Heart left ventricle (tissue), 16 donors: Measurements from ENCODE around the gene ATP6V1B1. TPM values are rescaled to one million over a fixed set of nuclear protein-coding genes. Genes with fewer than 3 reads are reported as not detected.

ENCODE experiments used
- ATAC-seq, 4 donors: fragments of 200-7000 bp; cut with Tn5 transposase; one replicate each; pipeline ENCODE4 v1.9.1; 2020 to 2022; ENCODE audit warnings: moderate library complexity in 4 of 4, mild to moderate bottlenecking in 3 of 4, moderate number of reproducible peaks in 1 of 4
- DNase-seq, 5 donors: peaks; one replicate each; pipeline ENCODE4 v3.0.0-alpha.2; 2020
- H3K27ac ChIP-seq, 12 donors: fragments of 200-600 bp; sonication (generic) in 4 of 12; one replicate each; pipeline versions ENCODE4 v1.5.0 to v1.8.0; 2016 to 2022; ENCODE audit warnings: mild to moderate bottlenecking in 2 of 12
- H3K27me3 ChIP-seq, 9 donors: fragments of 200-600 bp; sonication (generic) in 2 of 9; one replicate each; pipeline versions ENCODE4 v1.5.1 to v1.8.0; 2016 to 2022; ENCODE audit warnings: mild to moderate bottlenecking in 3 of 9
- H3K36me3 ChIP-seq, 9 donors: fragments of 200-600 bp; sonication (generic) in 2 of 9; one replicate each; pipeline versions ENCODE4 v1.5.0 to v1.8.0; 2018 to 2022; ENCODE audit warnings: mild to moderate bottlenecking in 2 of 9
- H3K4me1 ChIP-seq, 12 donors: fragments of 200-600 bp; sonication (generic) in 4 of 12; one replicate each; pipeline versions ENCODE4 v1.5.0 to v1.8.0; 2016 to 2022; ENCODE audit warnings: mild to moderate bottlenecking in 3 of 12
- H3K4me3 ChIP-seq, 12 donors: fragments of 200-600 bp; sonication (generic) in 4 of 12; one replicate each; pipeline versions ENCODE4 v1.5.0 to v1.8.0; 2017 to 2022; ENCODE audit warnings: mild to moderate bottlenecking in 9 of 12, moderate library complexity in 4 of 12
- H3K9me3 ChIP-seq, 12 donors: fragments of 200-600 bp; sonication (generic) in 4 of 12; one replicate each; pipeline versions ENCODE4 v1.5.0 to v1.8.0; 2016 to 2022; ENCODE audit warnings: mild to moderate bottlenecking in 1 of 12
- CTCF ChIP-seq, 12 donors: fragments of 200-600 bp; sonication (generic) in 4 of 12; IDR thresholded peaks; one replicate each; pipeline versions ENCODE4 v1.5.0 to v1.8.0; 2018 to 2022; ENCODE audit warnings: antibody characterized with exemption in 12 of 12, mild to moderate bottlenecking in 5 of 12
- POLR2A ChIP-seq, 2 donors: fragments of 450-650 bp; IDR thresholded peaks; one replicate each; pipeline ENCODE4 v1.6.1; 2017; ENCODE audit warnings: antibody characterized with exemption in 2 of 2, mild to moderate bottlenecking in 2 of 2, moderate library complexity in 2 of 2
- WGBS, 4 donors: extraction: QIAGEN DNeasy Blood & Tissue Kit in 2 of 4; methylation state at CpG; one replicate each; pipeline versions ENCODE4 v1.1.5 to v1.1.7; 2013 to 2018; 5-methylcytosine and 5-hydroxymethylcytosine counted together
- intact Hi-C, 10 donors: fragments of 100-400 bp; cut with DNase I; formaldehyde crosslinking; loops; one replicate each; pipeline versions ENCODE4 v1.11.1 to v1.14.2; 2022
- polyA plus RNA-seq, 2 donors: library from polyadenylated mRNA; stranded (reverse); fragments of 200-250 nt; gene quantifications; one replicate each; pipeline ENCODE4 v1.2.3, GENCODE V29; 2013
- total RNA-seq, 9 donors: library from RNA; depleted of rRNA in 2 of 9; stranded (reverse); fragments of >200 nt in 2 of 9; fragmentation: NEBNext Ultra II Directional in 3 of 9; extraction: Animal tissue kit (Norgen Biotek cat#: 25700) in 3 of 9; gene quantifications; one replicate each; pipeline versions ENCODE4 v1.1.0 to v1.2.4, GENCODE V29; 2016 to 2023
- donor health status: ischemic (EF 13 %, LVEDD 7.1; RV severe dilation, severe dysfunction).
- donor health status: healthy with polysubstance abuse.
- donor health status: DM: no; HTN: yes; CAD: no.
- donor health status: DM: no; HTN: no; CAD: no.
- donor health status: ischemic (EF 25% LVEDD 6.9; RV normal size, moderate dysfunction).
- donor health status: ischemic (EF 25% LVEDD 5.7; RV mildly dilated, moderate dysfunction).
- donor health status: healthy.
- donor health status: DM: yes; HTN: yes; CAD: no.
- donor health status: ischemic (EF 35%, LVEDD 5.7; RV mildly dilated, moderate dysfunction).
- donor health status: nonischemic (EF 11% LVEDD 7.7; RV severe dilation, severe dysfunction).
- donor health status: DM: yes; HTN: yes; CAD: no.
- donor health status: PGD.
- donor health status: ischemic (EF 29% LVEDD 5.4; RV normal size, mild dysfunction).
- donor health status: nonischemic (EF 23%, LVEDD 6.1; RV moderate dilation, normal function).

ATP6V1B1 gene
- total and polyA plus RNA-seq, 11 donors, result 0.16 to 1.8 (median 0.48) TPM; not detected in 4

DNA sequence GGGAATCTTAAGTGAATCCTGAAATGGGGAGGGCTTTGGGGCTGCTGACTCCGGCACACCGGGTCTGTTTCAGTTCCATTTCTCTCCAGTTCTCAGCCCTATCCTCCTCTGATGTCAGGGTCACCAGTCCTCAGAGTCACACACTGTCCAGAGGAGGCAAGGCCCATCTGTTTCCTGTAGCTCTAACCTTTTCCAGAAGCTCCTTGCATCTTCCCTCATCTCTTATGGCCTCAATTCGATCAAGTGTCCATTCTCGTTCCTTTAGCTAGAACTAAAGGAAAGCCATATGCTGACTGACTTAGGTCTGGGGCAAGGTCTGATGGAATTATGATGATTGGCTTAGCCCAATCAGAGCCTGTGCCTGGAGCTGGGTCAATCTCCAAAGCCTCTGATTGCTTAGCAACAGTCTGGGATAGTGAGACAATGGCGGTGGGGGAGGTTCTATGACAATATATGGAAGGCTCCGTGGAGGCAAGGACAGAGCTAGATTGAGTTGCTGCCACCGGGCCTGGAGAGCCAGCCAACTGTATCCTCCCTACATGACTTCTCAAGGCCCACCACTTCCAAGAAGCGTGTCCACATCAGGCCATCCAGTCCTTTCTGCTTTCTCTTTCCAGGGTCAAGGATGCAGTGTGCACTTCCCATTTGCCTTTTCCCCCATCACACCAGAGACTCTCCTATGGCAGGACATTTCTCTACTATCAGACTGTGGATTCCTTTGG is 48.0 kb downstream of the ATP6V1B1 start:
- H3K36me3 ChIP-seq, result peaks cover 0 to 36% (median 27%) of the 10 kb centered on the region in 9 donors

GRCh38 chr2:70984228-70984575 is 48.5 kb downstream of the ATP6V1B1 start:
- peaks cover 0 to 34% (median 17%) of the 10 kb centered on the region in 12 donors for H3K4me1 ChIP-seq
- H3K9me3 ChIP-seq, result no peaks in the 10 kb centered on the region
- H3K4me3 ChIP-seq, result no peak overlapping the region
- ATAC-seq, result no peak
- 91 to 96% (median 95%) methylated on average over 3 of the region's 3 CpGs for WGBS, 4 donors
- TF ChIP-seq POLR2A (IDR thresholded peaks at IDR 0.05) (no peak), CTCF (IDR thresholded peaks at IDR 0.05) (no peak)
- H3K36me3 ChIP-seq, result peaks cover 0 to 41% (median 33%) of the 10 kb centered on the region in 9 donors
- no peaks in the 10 kb centered on the region for H3K27me3 ChIP-seq
- intact Hi-C loops, result no loop called here
- no peak for DNase-seq
- no peak overlapping the region for H3K27ac ChIP-seq

More for the DNA sequence above, 48.0 kb downstream of the ATP6V1B1 start:
- WGBS, 4 donors, result 87 to 92% (median 91%) methylated on average over 8 of the region's 8 CpGs
- H3K9me3 ChIP-seq, result no peaks in the 10 kb centered on the region
- H3K4me3 ChIP-seq, result no peak overlapping the region
- ATAC-seq (no peak), DNase-seq (peak in 1 of 5 donors; percentile 16)
- no peak overlapping the region for H3K27ac ChIP-seq
- peaks cover 0 to 38% (median 18%) of the 10 kb centered on the region in 12 donors for H3K4me1 ChIP-seq
- H3K27me3 ChIP-seq, result no peaks in the 10 kb centered on the region
- no peak for TF ChIP-seq CTCF (IDR thresholded peaks at IDR 0.05)
- no peak for TF ChIP-seq POLR2A (IDR thresholded peaks at IDR 0.05)
- intact Hi-C loops, result no loop called here

DNA sequence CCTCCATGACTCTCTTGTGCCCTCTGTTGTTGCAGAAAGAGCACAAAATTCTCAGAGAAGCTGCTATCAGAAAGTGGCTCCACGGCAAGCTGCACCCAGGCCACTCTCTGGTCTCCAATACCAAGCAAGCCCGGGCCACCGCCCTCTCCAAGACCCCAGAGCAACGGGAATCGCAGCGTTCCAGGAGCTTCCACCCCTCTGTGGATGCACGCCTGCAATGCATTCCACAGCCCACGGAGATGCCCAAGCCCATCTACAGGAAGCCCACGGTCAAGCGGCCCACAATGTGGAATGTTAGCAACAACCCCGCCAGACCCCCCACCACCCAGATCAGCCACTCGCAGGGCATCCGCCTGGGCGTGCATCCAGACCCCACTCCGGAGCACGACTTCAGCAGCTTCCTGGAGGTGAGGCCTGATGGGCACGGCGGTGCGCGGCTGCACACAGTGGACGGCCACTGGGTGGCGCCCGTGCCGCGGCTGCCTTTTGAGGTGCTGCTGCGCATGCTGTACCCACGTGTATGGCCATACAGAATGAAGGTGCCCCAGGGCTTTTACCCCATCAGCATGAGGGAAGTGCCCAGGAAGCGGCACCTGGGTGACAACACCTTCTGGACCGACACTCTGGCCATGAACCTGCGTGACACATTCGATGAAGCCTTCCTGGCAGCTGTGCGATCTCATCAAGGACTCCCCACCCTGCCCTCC is 49.0 kb downstream of the ATP6V1B1 start:
- Histone ChIP-seq H3K9me3 (no peaks in the 10 kb centered on the region), H3K4me3 (no peak overlapping the region), H3K36me3 (peaks cover 0 to 47% (median 38%) of the 10 kb centered on the region in 9 donors), H3K27ac (no peak overlapping the region), H3K27me3 (no peaks in the 10 kb centered on the region), H3K4me1 (peaks cover 0 to 34% (median 17%) of the 10 kb centered on the region in 12 donors)
- DNase-seq (peak; percentile 38 to 83 (median 60)), ATAC-seq (peak in 3 of 4 donors; percentile 71 to 84 (median 77))
- intact Hi-C loops, result no loop called here
- no peak for TF ChIP-seq POLR2A (IDR thresholded peaks at IDR 0.05)
- TF ChIP-seq CTCF (IDR thresholded peaks at IDR 0.05), result peak; percentile 44 to 85 (median 62)
- WGBS, 4 donors, result 37 to 81% (median 49%) methylated on average over 9 to 32 of the region's 32 CpGs

DNA sequence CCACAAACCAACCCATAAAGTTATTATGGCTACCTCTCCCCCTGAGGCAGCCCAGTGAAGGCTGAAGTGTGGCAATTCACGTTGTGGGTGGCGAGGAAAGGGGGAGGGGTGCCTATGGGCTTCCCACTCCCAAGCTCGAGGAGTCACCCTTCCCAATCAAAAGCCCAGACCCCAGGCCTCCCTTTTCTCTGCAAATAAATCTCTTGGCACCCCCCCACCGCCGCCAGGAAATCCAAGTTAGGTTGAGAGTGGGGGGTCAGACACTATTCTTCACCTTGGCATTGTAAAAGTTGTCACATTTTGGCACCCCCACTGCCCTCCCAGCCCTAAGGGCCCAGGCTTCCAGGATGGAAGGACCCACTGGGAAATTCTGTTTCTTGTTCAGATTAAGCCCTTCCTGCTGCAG is 49.6 kb downstream of the ATP6V1B1 start:
- peak in 1 of 5 donors; percentile 28 for DNase-seq
- 78 to 84% (median 82%) methylated on average over 5 of the region's 5 CpGs for WGBS, 4 donors
- Histone ChIP-seq H3K27me3 (no peaks in the 10 kb centered on the region), H3K9me3 (no peaks in the 10 kb centered on the region), H3K4me3 (no peak overlapping the region), H3K27ac (no peak overlapping the region), H3K4me1 (peaks cover 0 to 35% (median 17%) of the 10 kb centered on the region in 12 donors), H3K36me3 (peaks cover 0 to 52% (median 44%) of the 10 kb centered on the region in 9 donors)
- ATAC-seq, result no peak
- TF ChIP-seq CTCF (IDR thresholded peaks at IDR 0.05) (no peak), POLR2A (IDR thresholded peaks at IDR 0.05) (no peak)
- intact Hi-C loops, result no loop called here
